Measurements from ENCODE around the gene STK39. TPM values are rescaled to one million over a fixed set of nuclear protein-coding genes. Genes with fewer than 3 reads are reported as not detected.

STK39 gene
- total RNA-seq, 6 experiments from 2014 or later = 0.29 to 1.2 (median 0.60) TPM

DNA sequence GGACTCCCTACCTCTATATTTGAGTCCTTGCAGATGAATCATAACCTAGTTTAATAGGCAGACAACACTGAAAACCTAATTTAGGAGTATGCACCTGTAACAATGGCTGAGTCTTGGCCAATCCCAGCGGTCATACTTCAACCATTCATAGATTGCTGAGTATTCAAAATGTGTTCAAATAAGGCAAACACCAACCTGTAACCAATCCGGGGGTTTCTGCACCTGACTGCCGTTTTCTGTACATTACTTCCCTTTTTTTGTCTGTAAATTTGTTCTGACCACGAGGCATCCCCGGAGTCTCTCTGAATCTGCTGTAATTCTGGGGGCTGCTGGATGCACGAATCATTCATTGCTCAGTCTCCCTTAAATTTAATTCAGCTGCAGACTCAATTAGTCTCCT, 338.6 kb downstream of the STK39 start:
- Histone ChIP-seq H3K27ac (no peak overlapping the region), H3K4me1 (no peaks in the 10 kb centered on the region), H3K27me3 (no peaks in the 10 kb centered on the region), H3K4me3 (no peak overlapping the region), H3K36me3 (no peaks in the 10 kb centered on the region), H3K9me3 (no peaks in the 10 kb centered on the region)
- DNase-seq = no peak
- TF ChIP-seq POLR2A (IDR thresholded peaks at IDR 0.05) = no peak
- TF ChIP-seq CTCF (IDR thresholded peaks at IDR 0.05) = no peak
- no peak for ATAC-seq
- intact Hi-C loops (cut with DNase I) = no loop called here
- 28% methylated on average over 5 of the region's 6 CpGs for WGBS (ENCODE audit: insufficient coverage, low coverage, low lambda C conversion rate, missing lambda C conversion rate)

- 81% methylated on average over 14 of the region's 14 CpGs for WGBS (ENCODE audit: insufficient coverage, low coverage, low lambda C conversion rate, missing lambda C conversion rate)
- DNase-seq = no peak
- intact Hi-C loops (cut with DNase I) = no loop called here
These were observed 341.7 kb downstream of the STK39 start for GRCh38 chr2:167905668-167906067.

More at GRCh38 chr2:167905668-167906067, 341.7 kb downstream of the STK39 start:
- Histone ChIP-seq H3K4me3 (no peak overlapping the region), H3K4me1 (no peaks in the 10 kb centered on the region), H3K9me3 (no peaks in the 10 kb centered on the region), H3K27me3 (no peaks in the 10 kb centered on the region), H3K27ac (no peak overlapping the region), H3K36me3 (no peaks in the 10 kb centered on the region)
- no peak for ATAC-seq
- TF ChIP-seq POLR2A (IDR thresholded peaks at IDR 0.05) = no peak
- no peak for TF ChIP-seq CTCF (IDR thresholded peaks at IDR 0.05)

Small RNA genes within 50 kb of the gene (small RNA-seq; reads per million reads assigned to genes)
- gene AC067940.1 = 0 reads per million in 2 experiments

Other genes starting within 250 kb of the STK39 start
- 10 to 100 TPM; 10.4 to 30.1 (median 15.6) TPM for gene CERS6, start 208.7 kb upstream of the STK39 start, total RNA-seq

Data from right lobe of liver (tissue), 6 donors.